ENCODE measurements around the gene MSANTD2. TPM values are rescaled to one million over a fixed set of nuclear protein-coding genes. Genes with fewer than 3 reads are reported as not detected.

The MSANTD2 gene
- total RNA-seq, 1 donor from 2014 or later = 21.0 TPM

GRCh38 chr11:124754710-124755109, 45.5 kb downstream of the MSANTD2 start:
- TF ChIP-seq CTCF (IDR thresholded peaks at IDR 0.05) = no peak
- ChIA-PET POLR2A (interaction anchor here (1.0 kb wide), 1 partner anchor 8 kb away, joined by 3 read pairs; no protein-coding TSS in a partner anchor), CTCF (interaction anchor here (1.1 to 1.6 kb wide), 2 partner anchors 86 to 131 kb away, joined by 3 to 4 read pairs; no protein-coding TSS in a partner anchor)
- H3K9me3 Mint-ChIP-seq = no peaks in the 10 kb centered on the region
- ATAC-seq (ENCODE audit: low read depth) = no peak
- DNase-seq = no peak
- H3K4me1 Mint-ChIP-seq = peaks cover 28% of the 10 kb centered on the region
- peaks cover 3% of the 10 kb centered on the region for H3K36me3 Mint-ChIP-seq (ENCODE audit: low read depth)
- H3K27me3 Mint-ChIP-seq = peaks cover 3% of the 10 kb centered on the region
- intact Hi-C loops (cut with micrococcal nuclease) = no loop called here
- no peak overlapping the region for H3K27ac Mint-ChIP-seq
- no peak overlapping the region for H3K4me3 Mint-ChIP-seq

DNA sequence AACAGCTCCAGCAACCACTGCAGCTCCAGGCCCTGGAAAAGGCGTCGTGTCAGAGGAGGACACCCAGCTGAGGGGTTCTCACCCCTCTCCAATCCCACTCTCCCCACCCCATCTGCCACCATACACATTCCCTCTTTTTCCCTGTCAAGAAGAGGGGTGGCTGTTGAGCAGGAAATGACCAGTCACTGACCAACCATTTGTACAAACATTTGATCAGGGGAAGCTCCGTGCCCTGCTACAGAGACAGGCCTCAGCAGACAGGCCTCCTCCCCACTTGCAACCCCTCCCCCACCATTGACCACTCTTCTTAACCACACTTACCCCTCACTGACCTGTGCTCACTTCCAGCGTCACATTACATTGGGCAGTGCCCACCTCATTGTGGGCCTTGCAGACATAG, 45.9 kb downstream of the MSANTD2 start:
- no peak for TF ChIP-seq CTCF (IDR thresholded peaks at IDR 0.05)
- intact Hi-C loops (cut with micrococcal nuclease) = no loop called here
- Mint-ChIP-seq H3K4me1 (peaks cover 29% of the 10 kb centered on the region), H3K36me3 (ENCODE audit: low read depth) (peaks cover 3% of the 10 kb centered on the region), H3K27me3 (peaks cover 3% of the 10 kb centered on the region), H3K9me3 (no peaks in the 10 kb centered on the region), H3K27ac (no peak overlapping the region), H3K4me3 (no peak overlapping the region)
- DNase-seq = no peak
- ChIA-PET POLR2A (no interaction called here), CTCF (interaction anchor here (1.1 to 1.6 kb wide), 2 partner anchors 85 to 131 kb away, joined by 3 to 4 read pairs; no protein-coding TSS in a partner anchor)
- ATAC-seq (ENCODE audit: low read depth) = no peak

GRCh38 chr11:124753624-124754023, 46.6 kb downstream of the MSANTD2 start:
- Mint-ChIP-seq H3K27me3 (peaks cover 3% of the 10 kb centered on the region), H3K9me3 (no peaks in the 10 kb centered on the region), H3K4me1 (peaks cover 29% of the 10 kb centered on the region), H3K4me3 (no peak overlapping the region), H3K36me3 (ENCODE audit: low read depth) (peaks cover 3% of the 10 kb centered on the region), H3K27ac (no peak overlapping the region)
- CTCF ChIA-PET = interaction anchor here (1.1 to 1.6 kb wide), 2 partner anchors 85 to 130 kb away, joined by 3 to 4 read pairs; no protein-coding TSS in a partner anchor
- POLR2A ChIA-PET = no interaction called here
- intact Hi-C loops (cut with micrococcal nuclease) = no loop called here
- no peak for TF ChIP-seq CTCF (IDR thresholded peaks at IDR 0.05)
- DNase-seq = no peak
- ATAC-seq (ENCODE audit: low read depth) = no peak

DNA sequence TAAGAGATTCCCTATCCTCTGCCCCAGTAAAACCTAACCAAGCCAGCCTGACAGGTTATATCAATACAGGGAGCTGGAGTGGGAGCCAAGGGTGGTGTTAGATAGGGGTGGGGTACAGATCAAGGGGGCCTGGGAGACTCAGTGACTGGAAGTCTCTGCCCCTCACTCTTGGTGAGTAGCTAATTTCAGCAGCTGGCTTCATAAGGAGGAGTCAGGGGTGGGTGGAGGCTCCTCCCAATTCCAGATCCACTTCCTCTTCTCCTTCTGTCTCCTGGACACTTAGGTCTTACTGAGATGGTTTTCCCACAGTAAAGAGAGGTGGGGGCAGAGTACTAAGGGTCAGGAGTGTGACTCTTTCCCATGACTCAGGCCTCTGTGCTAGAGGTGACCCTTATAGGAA, 47.0 kb downstream of the MSANTD2 start:
- Mint-ChIP-seq H3K4me1 (peaks cover 29% of the 10 kb centered on the region), H3K27me3 (peaks cover 2% of the 10 kb centered on the region), H3K27ac (no peak overlapping the region), H3K4me3 (no peak overlapping the region), H3K36me3 (ENCODE audit: low read depth) (peaks cover 3% of the 10 kb centered on the region), H3K9me3 (no peaks in the 10 kb centered on the region)
- DNase-seq (no peak), ATAC-seq (ENCODE audit: low read depth) (no peak)
- intact Hi-C loops (cut with micrococcal nuclease) = no loop called here
- POLR2A ChIA-PET = interaction anchor here (0.6 kb wide), 1 partner anchor 10 kb away, joined by 4 read pairs; no protein-coding TSS in a partner anchor
- no peak for TF ChIP-seq CTCF (IDR thresholded peaks at IDR 0.05)
- CTCF ChIA-PET = interaction anchor here (0.9 to 1.6 kb wide), 3 partner anchors 9 to 130 kb away, joined by 3 to 4 read pairs (median 3); no protein-coding TSS in a partner anchor

DNA sequence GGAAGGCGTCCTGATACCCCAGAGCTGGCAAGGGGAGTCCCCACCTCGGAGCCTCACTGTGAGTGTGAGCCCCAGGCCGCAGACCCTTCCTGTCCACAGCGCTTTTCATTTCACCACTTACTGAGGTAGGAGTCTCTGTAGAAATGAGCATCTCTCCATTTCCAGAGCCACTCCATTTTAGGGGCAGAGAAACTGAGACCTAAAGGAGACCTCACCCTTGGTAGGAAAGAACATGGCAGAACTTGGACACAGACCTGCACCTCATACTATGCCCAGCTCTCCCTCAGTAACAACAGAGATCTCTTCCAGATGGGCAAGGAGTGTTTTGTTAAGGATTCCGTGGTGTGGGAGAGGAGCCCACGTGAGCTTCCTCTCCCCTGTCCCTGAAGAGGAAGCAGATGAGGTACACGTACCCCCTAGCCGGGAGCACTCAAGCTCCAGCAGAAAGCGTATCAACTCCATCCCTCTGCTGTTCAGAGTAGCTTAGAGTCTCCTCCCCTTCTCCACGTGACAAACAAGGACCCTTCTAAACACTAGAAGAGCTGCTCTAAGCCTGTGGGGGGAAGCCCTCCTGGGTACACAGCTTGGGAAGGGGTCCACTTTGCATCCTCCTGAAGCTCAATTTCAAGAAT, 47.6 kb downstream of the MSANTD2 start:
- intact Hi-C loops (cut with micrococcal nuclease) = no loop called here
- no peak overlapping the region for H3K4me3 Mint-ChIP-seq
- ATAC-seq (ENCODE audit: low read depth) (no peak), DNase-seq (no peak)
- H3K4me1 Mint-ChIP-seq = peaks cover 26% of the 10 kb centered on the region
- H3K9me3 Mint-ChIP-seq = no peaks in the 10 kb centered on the region
- peaks cover 2% of the 10 kb centered on the region for H3K27me3 Mint-ChIP-seq
- no peak overlapping the region for H3K27ac Mint-ChIP-seq
- POLR2A ChIA-PET = interaction anchor here (0.6 kb wide), 1 partner anchor 11 kb away, joined by 4 read pairs; no protein-coding TSS in a partner anchor
- H3K36me3 Mint-ChIP-seq (ENCODE audit: low read depth) = peaks cover 3% of the 10 kb centered on the region
- no peak for TF ChIP-seq CTCF (IDR thresholded peaks at IDR 0.05)
- CTCF ChIA-PET = interaction anchor here (0.9 to 1.4 kb wide), 2 partner anchors 10 to 11 kb away, joined by 3 to 4 read pairs; no protein-coding TSS in a partner anchor

Data from activated B cell treated with CpG ODN at 0.5 μM for 24 hours (primary cell).